Upper lobe of right lung (tissue), 1 donor: ENCODE results near the gene VAV3. TPM values are rescaled to one million over a fixed set of nuclear protein-coding genes. Genes with fewer than 3 reads are reported as not detected.

Experiments
- ATAC-seq: fragments of 200-7000 bp; cut with Tn5 transposase; one replicate; pipeline ENCODE4 v1.9.1; 2020; ENCODE audit warnings: mild to moderate bottlenecking, moderate library complexity
- DNase-seq: peaks from one replicate; pipeline ENCODE4 v3.0.0-alpha.2; 2020
- H3K27ac ChIP-seq: fragments of 200-600 bp; one replicate; pipeline ENCODE4 v1.8.0; 2022
- H3K27me3 ChIP-seq: fragments of 200-600 bp; one replicate; pipeline ENCODE4 v1.8.0; 2022; ENCODE audit warnings: mild to moderate bottlenecking
- H3K36me3 ChIP-seq: fragments of 200-600 bp; one replicate; pipeline ENCODE4 v1.8.0; 2022
- H3K4me1 ChIP-seq: fragments of 200-600 bp; one replicate; pipeline ENCODE4 v1.8.0; 2022
- H3K4me3 ChIP-seq: fragments of 200-600 bp; one replicate; pipeline ENCODE4 v1.8.0; 2022; ENCODE audit warnings: mild to moderate bottlenecking
- H3K9me3 ChIP-seq: fragments of 200-600 bp; one replicate; pipeline ENCODE4 v1.8.0; 2022
- intact Hi-C: fragments of 100-400 bp; cut with DNase I; formaldehyde crosslinking; loops from one replicate; pipeline ENCODE4 v1.11.0; 2022
- long read RNA-seq: library from polyadenylated mRNA; unstranded; transcript quantifications from one replicate; pipeline ENCODE4 v2.0.0, GENCODE V29; 2021
- total RNA-seq: library from RNA; stranded (reverse); fragmentation: NEBNext Ultra II Directional; extraction: Animal tissue kit (Norgen Biotek cat#: 25700); gene quantifications from one replicate; pipeline ENCODE4 v1.2.1, GENCODE V29; 2021
- TF ChIP-seq, protein P1 (sequence below): fragments of 200-600 bp; IDR thresholded peaks from one replicate; pipeline ENCODE4 v1.8.0; 2022; ENCODE audit warnings: antibody characterized with exemption
- donor health status: DM: no; HTN: yes; CAD: no; lungs with severe emphysema.

The VAV3 gene, protein sequence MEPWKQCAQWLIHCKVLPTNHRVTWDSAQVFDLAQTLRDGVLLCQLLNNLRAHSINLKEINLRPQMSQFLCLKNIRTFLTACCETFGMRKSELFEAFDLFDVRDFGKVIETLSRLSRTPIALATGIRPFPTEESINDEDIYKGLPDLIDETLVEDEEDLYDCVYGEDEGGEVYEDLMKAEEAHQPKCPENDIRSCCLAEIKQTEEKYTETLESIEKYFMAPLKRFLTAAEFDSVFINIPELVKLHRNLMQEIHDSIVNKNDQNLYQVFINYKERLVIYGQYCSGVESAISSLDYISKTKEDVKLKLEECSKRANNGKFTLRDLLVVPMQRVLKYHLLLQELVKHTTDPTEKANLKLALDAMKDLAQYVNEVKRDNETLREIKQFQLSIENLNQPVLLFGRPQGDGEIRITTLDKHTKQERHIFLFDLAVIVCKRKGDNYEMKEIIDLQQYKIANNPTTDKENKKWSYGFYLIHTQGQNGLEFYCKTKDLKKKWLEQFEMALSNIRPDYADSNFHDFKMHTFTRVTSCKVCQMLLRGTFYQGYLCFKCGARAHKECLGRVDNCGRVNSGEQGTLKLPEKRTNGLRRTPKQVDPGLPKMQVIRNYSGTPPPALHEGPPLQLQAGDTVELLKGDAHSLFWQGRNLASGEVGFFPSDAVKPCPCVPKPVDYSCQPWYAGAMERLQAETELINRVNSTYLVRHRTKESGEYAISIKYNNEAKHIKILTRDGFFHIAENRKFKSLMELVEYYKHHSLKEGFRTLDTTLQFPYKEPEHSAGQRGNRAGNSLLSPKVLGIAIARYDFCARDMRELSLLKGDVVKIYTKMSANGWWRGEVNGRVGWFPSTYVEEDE
- 8.5 TPM for total RNA-seq
- long read RNA-seq, full-length matches to known transcripts: 9 of 10 reads
- long read RNA-seq, partial matches to known transcripts: 1 of 10 reads
- long read RNA-seq, other reads (novel, unspliced or antisense): 0 of 10 reads

DNA sequence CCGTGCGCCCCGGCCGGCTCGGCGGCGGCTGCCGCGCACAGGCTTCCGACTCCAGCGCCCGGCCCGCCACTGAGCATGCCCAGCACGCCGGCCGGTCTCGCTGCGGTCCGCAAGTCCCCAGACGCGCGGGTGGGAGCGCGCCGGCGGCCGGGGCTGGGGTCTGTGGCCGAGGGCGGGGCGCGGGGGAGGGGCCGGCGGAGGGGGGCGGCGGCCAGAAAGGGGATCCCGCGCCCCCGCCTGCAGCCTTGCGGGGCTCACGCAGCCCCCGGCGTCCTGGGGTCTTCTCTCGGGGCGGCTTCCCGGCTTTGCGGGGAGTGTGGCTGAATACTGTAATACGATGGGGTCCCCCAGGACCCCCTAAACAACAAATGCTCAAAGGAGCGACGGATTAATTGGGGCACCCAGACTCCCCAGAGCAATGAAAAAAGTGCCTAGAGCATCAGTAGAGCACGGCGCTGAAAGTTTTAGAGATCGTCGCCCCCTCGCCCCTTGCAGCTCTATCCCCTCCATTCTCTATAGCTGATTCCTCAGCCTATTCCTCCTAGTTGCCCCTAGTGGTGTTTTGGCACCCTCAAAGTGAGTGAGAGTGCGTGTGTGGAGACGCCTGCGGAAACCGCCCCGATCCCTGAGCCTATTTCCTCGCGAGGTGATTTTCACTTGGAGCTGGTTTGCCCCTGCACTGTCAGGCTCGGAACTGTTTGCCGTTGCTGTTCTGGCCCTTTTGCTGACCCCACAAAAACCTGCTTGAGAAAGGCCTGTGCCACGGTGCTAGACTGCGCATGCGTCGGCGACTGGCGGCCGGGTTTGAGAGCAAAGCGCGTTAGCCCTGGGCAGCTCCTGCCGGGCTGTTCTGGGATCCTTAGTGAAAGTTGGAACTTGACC, at the start of gene VAV3:
VAV3 (minus strand) TSS at position 71 of the 882 bp plus-strand sequence. CDS start 311 bp downstream, outside the sequence.
- intact Hi-C loops: no loop called here

DNA sequence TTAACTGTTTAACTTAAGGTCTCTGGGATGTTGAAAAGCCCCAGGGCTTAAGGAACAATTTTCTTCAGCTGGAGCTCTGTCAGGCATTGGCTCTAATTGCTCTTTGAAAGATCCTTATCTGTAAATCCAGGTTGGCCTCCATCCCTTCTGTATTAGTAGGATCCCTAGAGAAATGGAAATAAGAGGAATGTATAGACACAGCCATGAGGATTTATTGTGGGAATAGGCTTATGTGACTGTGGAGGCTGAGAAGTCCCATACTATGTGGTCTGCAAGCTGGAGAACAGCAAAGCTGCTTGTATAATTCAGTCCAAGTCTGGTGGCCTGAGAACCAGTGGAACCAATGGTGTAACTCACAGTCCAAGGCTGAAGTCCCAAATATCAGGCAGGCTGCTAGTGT, 47.6 kb upstream of the VAV3 start:
- intact Hi-C loops: no loop called here
- TF ChIP-seq, protein P1, sequence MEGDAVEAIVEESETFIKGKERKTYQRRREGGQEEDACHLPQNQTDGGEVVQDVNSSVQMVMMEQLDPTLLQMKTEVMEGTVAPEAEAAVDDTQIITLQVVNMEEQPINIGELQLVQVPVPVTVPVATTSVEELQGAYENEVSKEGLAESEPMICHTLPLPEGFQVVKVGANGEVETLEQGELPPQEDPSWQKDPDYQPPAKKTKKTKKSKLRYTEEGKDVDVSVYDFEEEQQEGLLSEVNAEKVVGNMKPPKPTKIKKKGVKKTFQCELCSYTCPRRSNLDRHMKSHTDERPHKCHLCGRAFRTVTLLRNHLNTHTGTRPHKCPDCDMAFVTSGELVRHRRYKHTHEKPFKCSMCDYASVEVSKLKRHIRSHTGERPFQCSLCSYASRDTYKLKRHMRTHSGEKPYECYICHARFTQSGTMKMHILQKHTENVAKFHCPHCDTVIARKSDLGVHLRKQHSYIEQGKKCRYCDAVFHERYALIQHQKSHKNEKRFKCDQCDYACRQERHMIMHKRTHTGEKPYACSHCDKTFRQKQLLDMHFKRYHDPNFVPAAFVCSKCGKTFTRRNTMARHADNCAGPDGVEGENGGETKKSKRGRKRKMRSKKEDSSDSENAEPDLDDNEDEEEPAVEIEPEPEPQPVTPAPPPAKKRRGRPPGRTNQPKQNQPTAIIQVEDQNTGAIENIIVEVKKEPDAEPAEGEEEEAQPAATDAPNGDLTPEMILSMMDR: no peak
- ATAC-seq: no peak
- Histone ChIP-seq H3K4me1 (no peaks in the 10 kb centered on the region), H3K4me3 (no peak overlapping the region), H3K9me3 (no peaks in the 10 kb centered on the region), H3K27ac (no peak overlapping the region), H3K27me3 (no peaks in the 10 kb centered on the region), H3K36me3 (no peaks in the 10 kb centered on the region)
- DNase-seq: no peak

More for the DNA sequence above, at the start of gene VAV3:
- peak; percentile 83 for DNase-seq
- peak; percentile 75 for ATAC-seq
- Histone ChIP-seq H3K9me3 (no peaks in the 10 kb centered on the region), H3K27ac (peak within 1 kb of the TSS; percentile 79), H3K27me3 (no peaks in the 10 kb centered on the region), H3K4me1 (peaks cover 16% of the 10 kb centered on the region), H3K36me3 (no peaks in the 10 kb centered on the region), H3K4me3 (peak within 1 kb of the TSS; percentile 59)
- TF ChIP-seq, protein P1: no peak

GRCh38 chr1:108011295-108011694, 46.3 kb upstream of the VAV3 start:
- Histone ChIP-seq H3K4me3 (no peak overlapping the region), H3K4me1 (no peaks in the 10 kb centered on the region), H3K9me3 (no peaks in the 10 kb centered on the region), H3K36me3 (no peaks in the 10 kb centered on the region), H3K27ac (no peak overlapping the region), H3K27me3 (no peaks in the 10 kb centered on the region)
- DNase-seq (no peak), ATAC-seq (no peak)
- TF ChIP-seq, protein P1: no peak
- intact Hi-C loops: no loop called here

DNA sequence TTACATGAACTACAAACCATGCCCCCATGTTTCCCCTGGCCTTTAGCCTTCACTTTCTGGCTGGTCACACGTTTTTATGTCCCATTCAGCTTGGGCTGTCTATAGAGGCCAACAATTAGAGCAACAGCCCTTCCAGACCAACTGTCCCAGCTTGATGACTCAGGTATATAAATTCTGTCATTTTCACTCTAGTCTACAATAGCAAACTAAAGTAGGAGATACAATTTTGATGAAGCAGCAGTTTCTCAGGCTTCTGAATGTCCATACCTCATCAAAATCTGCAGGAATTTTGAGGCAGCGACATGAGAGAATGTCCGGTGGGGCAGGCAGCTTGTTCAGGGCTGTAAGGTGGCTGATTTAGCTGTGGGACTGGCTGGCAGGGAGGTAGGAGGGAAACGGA, 45.6 kb upstream of the VAV3 start:
- H3K27ac ChIP-seq: no peak overlapping the region
- intact Hi-C loops: no loop called here
- H3K4me3 ChIP-seq: no peak overlapping the region
- TF ChIP-seq, protein P1: no peak
- no peaks in the 10 kb centered on the region for H3K9me3 ChIP-seq
- no peaks in the 10 kb centered on the region for H3K4me1 ChIP-seq
- no peaks in the 10 kb centered on the region for H3K27me3 ChIP-seq
- ATAC-seq: no peak
- no peak for DNase-seq
- H3K36me3 ChIP-seq: no peaks in the 10 kb centered on the region

DNA sequence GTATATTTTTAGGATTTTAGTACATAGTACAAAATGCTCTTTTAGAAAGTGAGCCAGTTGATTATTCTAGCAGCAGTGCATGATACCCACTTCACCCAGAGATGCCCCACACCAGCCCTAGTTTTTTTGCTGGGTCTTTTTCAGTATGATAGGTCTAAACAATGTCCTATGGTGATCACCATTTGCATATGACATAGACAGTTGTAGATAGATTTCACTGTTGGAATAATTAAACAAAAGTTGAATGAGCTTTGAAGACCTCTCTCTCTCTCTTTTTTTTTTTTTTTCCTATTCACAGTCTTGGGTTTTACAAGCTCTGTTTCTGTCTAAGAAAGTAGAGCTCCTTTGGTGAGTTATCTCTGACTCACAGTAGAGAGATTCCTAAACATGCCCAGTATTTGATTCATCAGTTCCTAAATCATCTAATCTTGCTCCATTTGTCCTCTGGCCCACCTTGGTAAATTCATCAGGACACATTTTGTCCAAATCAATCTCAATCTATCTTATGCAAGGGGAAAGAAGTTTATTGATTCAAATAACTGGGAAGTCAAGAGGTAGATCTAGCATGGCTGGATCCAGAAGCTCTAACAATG, 44.7 kb upstream of the VAV3 start:
- intact Hi-C loops: no loop called here
- Histone ChIP-seq H3K36me3 (no peaks in the 10 kb centered on the region), H3K4me1 (no peaks in the 10 kb centered on the region), H3K27me3 (no peaks in the 10 kb centered on the region), H3K4me3 (no peak overlapping the region), H3K27ac (no peak overlapping the region), H3K9me3 (no peaks in the 10 kb centered on the region)
- no peak for ATAC-seq
- TF ChIP-seq, protein P1: no peak
- DNase-seq: no peak
